BE2C (cell line): ENCODE measurements around the gene ADRA1B.
"Not testable (repeated sequence)": the region's sequence is repeated elsewhere in the genome, so short reads cannot be mapped to it uniquely, and the experiment has no call there.

Source experiments
- DNase-seq: peaks from one replicate; pipeline ENCODE4 v3.0.0-alpha.2; 2020
- H3K27me3 ChIP-seq: fragments of 250-450 bp; sonication (Bioruptor Pico); 2 replicates; pipeline ENCODE4 v1.5.1; 2020; ENCODE audit warnings: mild to moderate bottlenecking
- H3K36me3 ChIP-seq: fragments of 250-450 bp; sonication (Bioruptor Pico); 2 replicates; pipeline ENCODE4 v1.5.1; 2020; ENCODE audit warnings: mild to moderate bottlenecking
- H3K4me1 ChIP-seq: fragments of 250-450 bp; sonication (Bioruptor Pico); 2 replicates; pipeline ENCODE4 v1.5.1; 2020
- H3K4me3 ChIP-seq: 2 replicates; pipeline ENCODE4 v1.5.1; 2011; ENCODE audit warnings: low read depth, low read length
- H3K9me3 ChIP-seq: fragments of 250-450 bp; sonication (Bioruptor Pico); 2 replicates; pipeline ENCODE4 v1.5.1; 2020
- TF ChIP-seq, protein P1 (sequence below): IDR thresholded peaks from 2 replicates; pipeline ENCODE4 v1.5.1; 2012; ENCODE audit warnings: mild to moderate bottlenecking, low read depth, low read length

Gene ADRA1B

DNA sequence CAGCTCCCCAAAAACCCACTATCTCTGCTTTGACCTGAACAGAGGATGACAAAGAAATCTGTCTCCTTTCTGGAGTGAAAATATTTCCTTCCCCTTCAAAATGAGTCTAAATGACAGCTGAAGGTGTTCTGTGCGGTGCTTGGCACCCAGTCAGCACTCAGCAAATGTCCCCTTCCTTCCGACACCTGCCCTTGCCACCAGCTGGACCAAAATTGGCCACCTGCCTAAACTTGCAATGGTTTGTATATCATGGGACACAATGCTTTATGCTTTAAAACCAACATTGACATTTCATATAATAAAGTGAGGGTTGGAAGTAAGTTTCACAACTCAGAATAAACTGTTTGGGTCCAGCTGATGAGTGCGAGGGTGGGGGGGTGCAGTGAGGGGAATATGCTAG lies 85.2 kb downstream of the ADRA1B start:
- DNase-seq: no peak

DNA sequence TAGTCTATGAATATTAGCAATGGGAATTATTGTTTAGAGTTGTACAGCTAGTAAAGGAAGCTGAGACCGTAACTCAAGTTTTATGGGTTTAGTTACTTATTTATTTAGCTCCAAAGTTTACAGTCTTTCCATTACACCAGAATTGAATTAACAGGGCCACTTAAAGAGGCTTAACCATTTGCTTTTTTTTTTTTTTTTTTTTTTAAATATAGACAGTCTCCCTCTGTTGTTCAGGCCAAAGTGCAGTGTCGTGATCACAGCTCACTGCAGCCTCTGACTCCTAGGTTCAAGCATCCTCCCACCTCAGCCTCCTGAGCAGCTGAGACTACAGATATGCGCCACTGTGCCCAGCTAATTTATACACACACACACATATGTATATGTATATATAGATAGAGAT lies 91.2 kb downstream of the ADRA1B start:
- TF ChIP-seq, protein P1, sequence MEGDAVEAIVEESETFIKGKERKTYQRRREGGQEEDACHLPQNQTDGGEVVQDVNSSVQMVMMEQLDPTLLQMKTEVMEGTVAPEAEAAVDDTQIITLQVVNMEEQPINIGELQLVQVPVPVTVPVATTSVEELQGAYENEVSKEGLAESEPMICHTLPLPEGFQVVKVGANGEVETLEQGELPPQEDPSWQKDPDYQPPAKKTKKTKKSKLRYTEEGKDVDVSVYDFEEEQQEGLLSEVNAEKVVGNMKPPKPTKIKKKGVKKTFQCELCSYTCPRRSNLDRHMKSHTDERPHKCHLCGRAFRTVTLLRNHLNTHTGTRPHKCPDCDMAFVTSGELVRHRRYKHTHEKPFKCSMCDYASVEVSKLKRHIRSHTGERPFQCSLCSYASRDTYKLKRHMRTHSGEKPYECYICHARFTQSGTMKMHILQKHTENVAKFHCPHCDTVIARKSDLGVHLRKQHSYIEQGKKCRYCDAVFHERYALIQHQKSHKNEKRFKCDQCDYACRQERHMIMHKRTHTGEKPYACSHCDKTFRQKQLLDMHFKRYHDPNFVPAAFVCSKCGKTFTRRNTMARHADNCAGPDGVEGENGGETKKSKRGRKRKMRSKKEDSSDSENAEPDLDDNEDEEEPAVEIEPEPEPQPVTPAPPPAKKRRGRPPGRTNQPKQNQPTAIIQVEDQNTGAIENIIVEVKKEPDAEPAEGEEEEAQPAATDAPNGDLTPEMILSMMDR: no peak
- H3K27me3 ChIP-seq: peaks cover 3% of the 10 kb centered on the region
- H3K4me1 ChIP-seq: no peaks in the 10 kb centered on the region
- H3K9me3 ChIP-seq: no peaks in the 10 kb centered on the region
- DNase-seq: no peak
- H3K4me3 ChIP-seq: no peak overlapping the region
- peaks cover 13% of the 10 kb centered on the region for H3K36me3 ChIP-seq

More for the DNA sequence above, 85.2 kb downstream of the ADRA1B start:
- Histone ChIP-seq H3K4me1 (no peaks in the 10 kb centered on the region), H3K36me3 (no peaks in the 10 kb centered on the region), H3K9me3 (no peaks in the 10 kb centered on the region), H3K4me3 (no peak overlapping the region), H3K27me3 (peaks cover 45% of the 10 kb centered on the region)
- TF ChIP-seq, protein P1: no peak

DNA sequence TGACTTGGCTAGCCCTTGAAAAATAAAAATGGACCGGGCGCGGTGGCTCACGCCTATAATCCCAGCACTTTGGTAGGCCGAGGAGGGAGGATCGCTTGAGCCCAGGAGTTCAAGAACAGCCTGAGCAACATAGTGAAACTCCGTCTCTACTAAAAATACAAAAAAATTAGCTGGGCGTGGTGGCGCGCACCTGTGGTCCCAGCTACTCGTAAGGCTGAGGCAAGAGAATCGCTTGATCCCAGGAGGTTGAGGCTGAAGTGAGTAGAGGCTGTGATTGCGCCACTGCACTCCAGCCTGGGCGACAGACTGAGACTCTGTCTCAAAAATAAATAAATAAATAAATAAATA lies 92.2 kb downstream of the ADRA1B start:
- H3K9me3 ChIP-seq, H3K4me3 ChIP-seq: not testable (repeated sequence)

DNA sequence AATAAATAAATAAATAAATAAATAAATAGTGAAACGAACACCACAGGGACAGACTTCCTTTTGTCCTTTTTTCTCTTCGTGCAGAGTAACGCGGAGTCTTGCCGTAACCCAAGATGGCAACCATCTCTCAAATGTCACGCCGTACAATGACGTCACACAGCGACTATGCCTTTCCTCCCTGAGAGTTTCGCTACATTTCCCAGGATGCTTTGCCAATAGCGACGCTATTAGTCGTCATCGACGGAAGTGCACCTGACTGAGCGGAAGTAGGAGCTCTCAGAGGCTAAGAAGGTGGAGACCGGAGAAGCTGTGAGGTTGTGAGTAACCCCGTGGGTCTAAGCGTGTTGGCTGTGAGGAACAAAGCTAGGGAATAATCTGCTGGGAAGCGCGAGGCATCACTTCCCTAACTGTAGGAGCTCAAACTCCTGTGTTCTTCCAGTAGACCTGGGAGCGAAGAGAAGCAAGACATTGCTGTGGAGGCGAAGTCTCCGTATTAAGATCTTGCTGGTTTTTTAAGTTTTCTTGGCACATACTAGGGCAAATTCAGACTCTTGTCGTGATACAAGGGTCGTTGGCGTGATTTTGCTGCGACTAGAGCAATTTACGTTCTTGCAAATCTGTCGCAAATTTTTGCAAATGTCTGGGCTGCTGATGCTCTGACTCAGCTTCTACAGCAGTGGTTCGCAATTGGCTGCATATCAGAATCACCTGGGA lies 92.8 kb downstream of the ADRA1B start, which contains the start of gene TTC1:
TSS of gene TTC1 (plus strand) at position 263 of the 714 bp plus-strand sequence. CDS start 1,390 bp downstream, outside the sequence.
- TF ChIP-seq, protein P1: no peak
- H3K27me3 ChIP-seq: no peaks in the 10 kb centered on the region
- peak within 1 kb of the TSS; percentile 99 for H3K4me3 ChIP-seq

More for the DNA sequence above, 92.2 kb downstream of the ADRA1B start:
- H3K36me3 ChIP-seq: peaks cover 18% of the 10 kb centered on the region
- not testable (repeated sequence) for DNase-seq, H3K4me1 ChIP-seq, H3K27me3 ChIP-seq

DNA sequence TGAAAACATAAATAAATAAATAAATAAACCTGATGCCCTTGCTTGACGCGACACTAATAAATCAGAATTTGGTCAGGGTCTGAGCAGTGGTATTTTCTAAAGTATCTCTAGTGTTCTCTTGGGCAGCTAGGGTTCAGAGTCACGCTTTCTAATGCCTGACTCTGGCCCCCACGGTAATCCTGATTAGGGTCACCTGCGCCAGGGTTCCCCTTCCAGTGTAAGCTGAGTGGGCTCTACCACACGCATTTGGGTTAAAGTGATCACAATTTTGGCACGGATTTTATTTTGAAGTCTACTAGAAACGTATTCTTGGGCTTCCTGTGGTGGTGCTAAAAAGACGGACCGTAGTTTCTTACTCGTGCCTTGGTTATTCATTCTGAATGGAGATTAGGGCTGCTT lies 93.3 kb downstream of the ADRA1B start:
- Histone ChIP-seq H3K4me1 (no peaks in the 10 kb centered on the region), H3K4me3 (peak overlapping the region; percentile 99), H3K9me3 (no peaks in the 10 kb centered on the region), H3K36me3 (peaks cover 21% of the 10 kb centered on the region), H3K27me3 (no peaks in the 10 kb centered on the region)
- TF ChIP-seq, protein P1: no peak
- DNase-seq: no peak

More for the DNA sequence above, 92.8 kb downstream of the ADRA1B start, which contains the start of gene TTC1:
- H3K9me3 ChIP-seq: no peaks in the 10 kb centered on the region
- peaks cover 21% of the 10 kb centered on the region for H3K36me3 ChIP-seq
- H3K4me1 ChIP-seq: no peaks in the 10 kb centered on the region
- peak; percentile 94 for DNase-seq

DNA sequence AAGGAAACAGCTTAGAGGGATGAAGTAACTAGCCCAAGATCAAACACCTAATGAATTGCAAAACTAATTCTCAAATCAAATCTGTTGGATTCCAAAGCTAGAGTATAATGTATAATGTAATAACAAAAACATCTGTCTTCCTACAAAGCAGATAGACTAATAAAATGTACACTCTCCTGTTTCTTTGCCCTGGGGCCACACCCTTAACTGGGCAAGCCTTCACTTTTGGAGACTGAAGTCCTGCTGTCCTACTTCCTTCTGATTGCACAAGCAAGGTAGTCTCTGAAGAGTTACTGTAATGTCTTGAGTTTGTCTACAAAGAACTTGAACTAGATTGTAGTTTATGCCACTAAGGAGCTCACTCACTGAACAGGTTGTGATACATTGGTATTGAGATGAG lies 95.2 kb downstream of the ADRA1B start:
- DNase-seq: no peak
- Histone ChIP-seq H3K4me3 (no peak overlapping the region), H3K27me3 (no peaks in the 10 kb centered on the region), H3K36me3 (peaks cover 21% of the 10 kb centered on the region), H3K4me1 (no peaks in the 10 kb centered on the region), H3K9me3 (no peaks in the 10 kb centered on the region)
- TF ChIP-seq, protein P1: no peak

DNA sequence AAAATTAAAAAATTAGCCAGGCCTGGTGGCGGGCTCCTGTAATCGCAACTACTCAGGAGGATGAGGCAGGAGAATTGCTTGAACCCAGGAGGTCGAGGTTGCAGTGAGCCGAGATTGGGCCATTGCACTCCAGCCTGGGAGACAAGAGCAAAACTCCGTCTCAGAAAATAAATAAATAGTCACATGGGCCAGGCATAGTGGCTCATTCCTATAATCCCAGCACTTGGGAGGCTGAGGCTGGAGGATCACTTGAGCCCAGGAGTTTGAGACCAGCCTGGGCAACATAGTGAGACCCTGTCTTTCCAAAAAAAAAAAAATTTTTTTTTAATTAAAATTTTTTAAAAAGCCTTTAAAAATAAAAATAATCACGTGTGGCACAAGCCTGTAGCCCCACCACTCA lies 97.9 kb downstream of the ADRA1B start:
- not testable (repeated sequence) for H3K4me3 ChIP-seq, DNase-seq, H3K27me3 ChIP-seq, H3K4me1 ChIP-seq, H3K9me3 ChIP-seq
- H3K36me3 ChIP-seq: peaks cover 24% of the 10 kb centered on the region
